SU-DHL-6 (cell line): ENCODE data around the gene ARMH3.

ENCODE experiments used
- H2AFZ ChIP-seq: fragments of 200-600 bp; sonication (generic); 2 replicates; pipeline ENCODE4 v1.6.1; 2014; ENCODE audit warnings: low read depth, mild to moderate bottlenecking, moderate library complexity, mixed read lengths, antibody characterized with exemption, low read length; ENCODE audit not compliant: severe bottlenecking
- H3F3A ChIP-seq: fragments of 200-600 bp; shearing (Covaris generic); 2 replicates; pipeline ENCODE4 v1.6.0; 2016; ENCODE audit warnings: antibody characterized with exemption, mild to moderate bottlenecking; ENCODE audit not compliant: insufficient read depth
- H3K27ac ChIP-seq: fragments of 200-600 bp; sonication (generic); 2 replicates; pipeline ENCODE4 v1.5.1; 2016; ENCODE audit warnings: low read depth, mild to moderate bottlenecking, low read length, moderate library complexity, mixed read lengths
- H3K27me3 ChIP-seq: fragments of 200-600 bp; sonication (generic), shearing (Covaris generic); 2 replicates; pipeline ENCODE4 v1.6.0; 2014; ENCODE audit warnings: mild to moderate bottlenecking, low read length
- H3K36me3 ChIP-seq: fragments of 200-600 bp; sonication (generic); 2 replicates; pipeline ENCODE4 v1.6.1; 2014; ENCODE audit warnings: mild to moderate bottlenecking, low read length, mixed read lengths
- H3K4me2 ChIP-seq: fragments of 300-600, 200-600 bp; shearing (Covaris generic), sonication (generic); 2 replicates; pipeline ENCODE4 v1.6.0; 2014; ENCODE audit warnings: low read length, low read depth, mild to moderate bottlenecking; ENCODE audit not compliant: poor library complexity, severe bottlenecking
- H3K4me3 ChIP-seq: fragments of 200-600 bp; sonication (generic); 2 replicates; pipeline ENCODE4 v1.5.1; 2014; ENCODE audit warnings: antibody characterized with exemption, low read length, mild to moderate bottlenecking, mixed read lengths; ENCODE audit not compliant: insufficient read depth, poor library complexity, severe bottlenecking
- H3K79me2 ChIP-seq: fragments of 200-600 bp; sonication (generic); 2 replicates; pipeline ENCODE4 v1.6.1; 2014; ENCODE audit warnings: mild to moderate bottlenecking, low read length, moderate library complexity; ENCODE audit not compliant: insufficient read depth
- H3K9ac ChIP-seq: fragments of 200-600 bp; sonication (generic); 2 replicates; pipeline ENCODE4 v1.7.0; 2014; ENCODE audit warnings: mild to moderate bottlenecking, low read length
- H3K9me2 ChIP-seq: fragments of 200-600 bp; sonication (generic); replicated peaks from 2 replicates; pipeline ENCODE4 v1.6.1; 2014; ENCODE audit warnings: low read length; ENCODE audit not compliant: insufficient read depth
- H3K9me3 ChIP-seq: fragments of 200-600 bp; sonication (generic); 2 replicates; pipeline ENCODE4 v1.6.1; 2014; ENCODE audit warnings: low read length, mixed read lengths; ENCODE audit not compliant: insufficient read depth
- H4K20me1 ChIP-seq: fragments of 200-600 bp; sonication (generic); 2 replicates; pipeline ENCODE4 v1.6.1; 2014; ENCODE audit warnings: low read depth, mild to moderate bottlenecking, antibody characterized with exemption, low read length, moderate library complexity, mixed read lengths
- CTCF ChIP-seq: fragments of 200-600 bp; sonication (generic); IDR thresholded peaks from one replicate; pipeline ENCODE4 v1.5.1; 2017; ENCODE audit warnings: antibody characterized with exemption, mild to moderate bottlenecking, low read length, moderate library complexity; ENCODE audit not compliant: insufficient read depth, poor library complexity, severe bottlenecking
- EZH2phosphoT487 ChIP-seq: fragments of 200-600 bp; sonication (generic), shearing (Covaris generic); conservative IDR thresholded peaks from 2 replicates; pipeline ENCODE4 v1.6.1; 2018; ENCODE audit warnings: mild to moderate bottlenecking, antibody characterized with exemption, low read length, moderate library complexity, mixed read lengths

Gene ARMH3

GRCh38 chr10:101950213-101950612 lies 105.8 kb downstream of the ARMH3 start:
- Histone ChIP-seq H3F3A (peaks cover 3% of the 10 kb centered on the region; the same call in 1 of the 2 replicates), H3K27ac (no peak overlapping the region), H4K20me1 (no peaks in the 10 kb centered on the region), H2AFZ (no peak overlapping the region), H3K9me2 (no peaks in the 10 kb centered on the region), H3K4me3 (no peak overlapping the region), H3K4me2 (no peak overlapping the region), H3K9me3 (no peaks in the 10 kb centered on the region), H3K79me2 (no peaks in the 10 kb centered on the region), H3K27me3 (no peaks in the 10 kb centered on the region), H3K9ac (no peak overlapping the region), H3K36me3 (peaks cover 34% of the 10 kb centered on the region; the same call in 1 of the 2 replicates)
- TF ChIP-seq CTCF (no peak), EZH2phosphoT487 (no peak)

- 0 out of 2 replicates have a peak, but pooled peaks cover 3% of the 10 kb centered on the region for H3F3A ChIP-seq
- TF ChIP-seq CTCF (no peak), EZH2phosphoT487 (no peak)
- H4K20me1 ChIP-seq = no peaks in the 10 kb centered on the region
- no peaks in the 10 kb centered on the region for H3K36me3 ChIP-seq
- no peaks in the 10 kb centered on the region for H3K27me3 ChIP-seq
- no peak overlapping the region for H3K4me2 ChIP-seq
- H2AFZ ChIP-seq = no peak overlapping the region
- H3K9me2 ChIP-seq = no peaks in the 10 kb centered on the region
- H3K79me2 ChIP-seq = no peaks in the 10 kb centered on the region
- no peak overlapping the region for H3K4me3 ChIP-seq
- no peak overlapping the region for H3K9ac ChIP-seq
- H3K9me3 ChIP-seq = no peaks in the 10 kb centered on the region
- no peak overlapping the region for H3K27ac ChIP-seq
Measured at GRCh38 chr10:101941871-101942270, 114.1 kb downstream of the ARMH3 start.

GRCh38 chr10:101940916-101941315 lies 115.1 kb downstream of the ARMH3 start:
- Histone ChIP-seq H3F3A (no peaks in the 10 kb centered on the region), H3K4me2 (no peak overlapping the region), H2AFZ (no peak overlapping the region), H3K79me2 (no peaks in the 10 kb centered on the region), H3K9ac (no peak overlapping the region), H3K36me3 (no peaks in the 10 kb centered on the region), H3K9me3 (no peaks in the 10 kb centered on the region), H3K9me2 (no peaks in the 10 kb centered on the region), H4K20me1 (no peaks in the 10 kb centered on the region), H3K27ac (no peak overlapping the region), H3K27me3 (no peaks in the 10 kb centered on the region), H3K4me3 (no peak overlapping the region)
- TF ChIP-seq EZH2phosphoT487 (no peak), CTCF (no peak)

- no peak overlapping the region for H3K4me2 ChIP-seq
- H3K79me2 ChIP-seq = no peaks in the 10 kb centered on the region
- H2AFZ ChIP-seq = no peak overlapping the region
- H3K9me2 ChIP-seq = no peaks in the 10 kb centered on the region
- no peaks in the 10 kb centered on the region for H4K20me1 ChIP-seq
- H3K27ac ChIP-seq = no peak overlapping the region
- no peak overlapping the region for H3K4me3 ChIP-seq
- no peaks in the 10 kb centered on the region for H3F3A ChIP-seq
- TF ChIP-seq CTCF (no peak), EZH2phosphoT487 (no peak)
- H3K36me3 ChIP-seq = no peaks in the 10 kb centered on the region
- no peaks in the 10 kb centered on the region for H3K27me3 ChIP-seq
- no peak overlapping the region for H3K9ac ChIP-seq
- H3K9me3 ChIP-seq = no peaks in the 10 kb centered on the region
Measured at GRCh38 chr10:101939729-101940128, 116.2 kb downstream of the ARMH3 start.
